ENCODE measurements around the gene GPR149. TPM values are rescaled to one million over a fixed set of nuclear protein-coding genes. Genes with fewer than 3 reads are reported as not detected.

The GPR149 gene
- total and polyA plus RNA-seq, 2 donors (not counting 3 experiments of a cell fraction or from before 2014, with no cell fraction given) = not detected

GRCh38 chr3:154324919-154325318 lies 105.1 kb downstream of the GPR149 start:
- POLR2A ChIA-PET = no interaction called here
- DNase-seq (ENCODE audit: low read depth, low spot score) (no peak), FAIRE-seq (no peak)
- Histone ChIP-seq H3K9me1 (replicated peaks; ENCODE audit: control insufficient read depth, extremely low read depth, insufficient read depth, low read length) (no peaks in the 10 kb centered on the region), H3K4me3 (replicated peaks in 1 of 3; ENCODE audit: insufficient read depth in 1 of 3, low read depth in 1 of 3, low read length in 3 of 3) (peak overlapping the region in 2 of 3 experiments; percentile 80 to 86), H3K79me2 (ENCODE audit: control insufficient read depth, insufficient read depth, low read length) (peaks cover 43% of the 10 kb centered on the region), H3K9me3 (replicated peaks; ENCODE audit: control insufficient read depth, insufficient read depth, low read length) (no peaks in the 10 kb centered on the region), H3K4me2 (ENCODE audit: insufficient read depth, low read length) (peak overlapping the region; percentile 76), H3K27ac (ENCODE audit: insufficient read depth, low read depth, low read length) (peak overlapping the region; percentile 87), H3K9ac (replicated peaks; ENCODE audit: extremely low read depth, insufficient read depth, low read length) (no peak overlapping the region), H3K27me3 (ENCODE audit: control insufficient read depth in 2 of 2, insufficient read depth in 2 of 2, low read length in 2 of 2) (peaks cover 2 to 3% of the 10 kb centered on the region in 2 experiments), H2AFZ (ENCODE audit: low read depth, low read length) (peak overlapping the region; percentile 83), H4K20me1 (replicated peaks; ENCODE audit: control insufficient read depth, extremely low read depth, insufficient read depth, low read length) (peaks cover 2% of the 10 kb centered on the region), H3K4me1 (ENCODE audit: control insufficient read depth, extremely low read depth, insufficient read depth, low read length) (peaks cover 14% of the 10 kb centered on the region), H3K36me3 (ENCODE audit: control insufficient read depth in 2 of 2, extremely low read depth in 1 of 2, insufficient read depth in 2 of 2, low read length in 2 of 2) (no peaks in the 10 kb centered on the region)
- intact Hi-C loops (cut with micrococcal nuclease) = loop anchor here (5.0 to 10.0 kb wide), 2 partner anchors 200 to 747 kb away; partner anchors contain the start of gene ARHGEF26
- BruUV-seq (replicated peaks) = no TSS peak
- CTCF ChIA-PET = no interaction called here
- TF ChIP-seq JUN (IDR thresholded peaks at IDR 0.05; ENCODE audit: borderline replicate concordance, insufficient read depth, insufficient read length, low read depth) (no peak), POLR2AphosphoS5 (IDR thresholded peaks at IDR 0.05; ENCODE audit: insufficient read depth, low read depth, low read length) (no peak)
- dilution Hi-C loops (cut with MboI; ENCODE audit: extremely low pct_ligation_motif_present, low sequenced_read_pairs) = no loop called here

DNA sequence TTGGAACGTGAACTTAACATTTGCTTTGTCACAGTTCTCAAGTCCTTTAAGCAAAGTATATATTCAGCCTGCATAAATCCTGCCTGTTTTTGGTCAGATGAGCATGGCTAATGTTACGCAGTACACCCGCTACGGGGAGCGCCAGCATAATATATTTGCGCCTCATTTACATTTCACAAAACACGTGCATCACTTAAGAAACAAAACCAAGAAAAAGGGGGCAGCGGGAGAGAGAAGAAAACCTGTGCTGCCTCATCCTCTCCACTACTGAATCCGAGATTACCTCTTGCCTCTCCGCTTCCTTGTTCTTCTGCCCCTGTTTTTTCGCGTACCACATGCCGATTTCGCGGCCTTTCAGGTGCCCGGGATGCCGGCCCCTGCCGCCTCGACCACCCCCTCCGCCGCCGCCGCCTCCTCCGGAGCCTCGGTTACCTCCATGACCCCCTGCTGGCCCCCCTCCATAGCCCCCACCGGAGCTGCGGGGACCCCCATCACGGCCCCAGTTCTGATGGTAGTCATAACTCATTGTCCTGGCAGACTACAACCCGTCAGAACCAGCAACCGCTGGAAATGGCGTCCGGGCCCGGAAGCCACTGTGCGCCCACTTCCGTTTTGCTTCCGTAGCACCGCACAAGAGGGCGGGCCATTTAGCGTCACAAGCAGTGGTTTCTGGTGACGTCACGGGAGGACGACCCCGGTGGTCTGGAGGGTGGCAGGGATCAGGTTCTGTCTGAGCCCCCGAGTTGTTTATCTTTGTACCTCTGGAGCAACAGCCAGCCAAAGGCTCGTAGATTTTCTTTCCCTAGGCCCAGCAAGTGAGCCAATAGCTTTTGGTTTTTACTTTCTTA lies 105.9 kb downstream of the GPR149 start, which contains the start of gene DHX36:
TSS of gene DHX36 (minus strand) at position 597 of the 848 bp plus-strand sequence. CDS start at position 526, 71 bp downstream.
- peak within 1 kb of the TSS; percentile 96 for H3K9ac ChIP-seq (replicated peaks; ENCODE audit: extremely low read depth, insufficient read depth, low read length)
- intact Hi-C loops (cut with micrococcal nuclease) = loop anchor here (5.0 to 10.0 kb wide), 2 partner anchors 199 to 748 kb away; partner anchors contain the start of gene ARHGEF26
- H3K36me3 ChIP-seq (ENCODE audit: control insufficient read depth in 2 of 2, extremely low read depth in 1 of 2, insufficient read depth in 2 of 2, low read length in 2 of 2) = no peaks in the 10 kb centered on the region
- H3K27me3 ChIP-seq (ENCODE audit: control insufficient read depth in 2 of 2, insufficient read depth in 2 of 2, low read length in 2 of 2) = peaks cover 0 to 2% of the 10 kb centered on the region in 2 experiments
- H3K9me3 ChIP-seq (replicated peaks; ENCODE audit: control insufficient read depth, insufficient read depth, low read length) = no peaks in the 10 kb centered on the region
- peak; percentile 90 for DNase-seq (ENCODE audit: low read depth, low spot score)
- peak within 1 kb of the TSS; percentile 80 to 86 (median 83) for H3K4me3 ChIP-seq (replicated peaks in 1 of 3; ENCODE audit: insufficient read depth in 1 of 3, low read depth in 1 of 3, low read length in 3 of 3)
- H3K4me1 ChIP-seq (ENCODE audit: control insufficient read depth, extremely low read depth, insufficient read depth, low read length) = peaks cover 14% of the 10 kb centered on the region
- H3K9me1 ChIP-seq (replicated peaks; ENCODE audit: control insufficient read depth, extremely low read depth, insufficient read depth, low read length) = no peaks in the 10 kb centered on the region
- H2AFZ ChIP-seq (ENCODE audit: low read depth, low read length) = peak within 1 kb of the TSS; percentile 83
- CTCF ChIA-PET = no interaction called here
- peaks cover 2% of the 10 kb centered on the region for H4K20me1 ChIP-seq (replicated peaks; ENCODE audit: control insufficient read depth, extremely low read depth, insufficient read depth, low read length)
- POLR2A ChIA-PET = interaction anchor here (0.7 kb wide), 1 partner anchor 8 kb away, joined by 3 read pairs; no protein-coding TSS in a partner anchor
- H3K79me2 ChIP-seq (ENCODE audit: control insufficient read depth, insufficient read depth, low read length) = peaks cover 51% of the 10 kb centered on the region
- TF ChIP-seq POLR2A (IDR thresholded peaks at IDR 0.05; ENCODE audit: low read depth, low read length) (peak; percentile 90), GATA2 (IDR thresholded peaks at IDR 0.05; ENCODE audit: insufficient read depth, insufficient read length, low read depth, low read length) (no peak), POLR2AphosphoS5 (IDR thresholded peaks at IDR 0.05; ENCODE audit: insufficient read depth, low read depth, low read length) (peak; percentile 87), JUN (IDR thresholded peaks at IDR 0.05; ENCODE audit: borderline replicate concordance, insufficient read depth, insufficient read length, low read depth) (peak; percentile 44)
- peak within 1 kb of the TSS; percentile 76 for H3K4me2 ChIP-seq (ENCODE audit: insufficient read depth, low read length)
- no TSS peak for BruUV-seq (replicated peaks)
- H3K27ac ChIP-seq (ENCODE audit: insufficient read depth, low read depth, low read length) = peak within 1 kb of the TSS; percentile 87
- dilution Hi-C loops (cut with MboI; ENCODE audit: extremely low pct_ligation_motif_present, low sequenced_read_pairs) = no loop called here
- peak; percentile 94 for FAIRE-seq
